ENCODE data around the gene LAMTOR4.

DNA sequence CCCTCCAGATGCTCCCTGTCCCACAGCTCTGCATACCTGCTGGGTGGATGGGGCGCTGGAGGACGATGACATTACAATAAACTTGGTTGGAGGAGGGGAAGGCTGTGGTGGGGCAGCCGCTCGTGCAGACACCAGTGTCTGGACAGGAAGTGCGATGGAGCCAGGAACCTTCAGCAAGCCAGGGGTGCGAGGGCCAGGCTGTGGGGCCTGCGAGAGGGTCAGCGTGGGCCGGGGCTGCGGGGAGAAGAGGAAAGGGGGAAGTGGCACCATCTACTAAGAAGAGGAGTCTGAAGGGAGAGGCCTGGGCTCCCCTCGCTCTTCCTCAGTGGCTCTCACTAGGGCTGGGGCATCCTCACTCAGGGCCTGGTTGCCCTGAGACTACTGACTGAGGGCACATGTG is 40.8 kb upstream of the LAMTOR4 start:
- TF ChIP-seq, protein P1, sequence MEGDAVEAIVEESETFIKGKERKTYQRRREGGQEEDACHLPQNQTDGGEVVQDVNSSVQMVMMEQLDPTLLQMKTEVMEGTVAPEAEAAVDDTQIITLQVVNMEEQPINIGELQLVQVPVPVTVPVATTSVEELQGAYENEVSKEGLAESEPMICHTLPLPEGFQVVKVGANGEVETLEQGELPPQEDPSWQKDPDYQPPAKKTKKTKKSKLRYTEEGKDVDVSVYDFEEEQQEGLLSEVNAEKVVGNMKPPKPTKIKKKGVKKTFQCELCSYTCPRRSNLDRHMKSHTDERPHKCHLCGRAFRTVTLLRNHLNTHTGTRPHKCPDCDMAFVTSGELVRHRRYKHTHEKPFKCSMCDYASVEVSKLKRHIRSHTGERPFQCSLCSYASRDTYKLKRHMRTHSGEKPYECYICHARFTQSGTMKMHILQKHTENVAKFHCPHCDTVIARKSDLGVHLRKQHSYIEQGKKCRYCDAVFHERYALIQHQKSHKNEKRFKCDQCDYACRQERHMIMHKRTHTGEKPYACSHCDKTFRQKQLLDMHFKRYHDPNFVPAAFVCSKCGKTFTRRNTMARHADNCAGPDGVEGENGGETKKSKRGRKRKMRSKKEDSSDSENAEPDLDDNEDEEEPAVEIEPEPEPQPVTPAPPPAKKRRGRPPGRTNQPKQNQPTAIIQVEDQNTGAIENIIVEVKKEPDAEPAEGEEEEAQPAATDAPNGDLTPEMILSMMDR (IDR thresholded peaks at IDR 0.05) = no peak
- no peak for TF ChIP-seq EZH2 (IDR thresholded peaks at IDR 0.05; ENCODE audit: borderline replicate concordance, insufficient read depth, low read depth, low read length, poor library complexity, severe bottlenecking)
